ENCODE measurements around the gene SHROOM2. TPM values are rescaled to one million over a fixed set of nuclear protein-coding genes. Genes with fewer than 3 reads are reported as not detected.
"Not testable (repeated sequence)": the region's sequence is repeated elsewhere in the genome, so short reads cannot be mapped to it uniquely, and the experiment has no call there.

Gene SHROOM2
- total RNA-seq, 5 donors from 2014 or later (not counting 1 experiment from before 2014, with no cell fraction given) = 0.03 to 0.06 TPM; not detected in 3

- DNase-seq = no peak
- no peak overlapping the region for H3K27ac ChIP-seq (ENCODE audit: low read length)
- WGBS (ENCODE audit: insufficient coverage) = no CpG with 5 or more reads among the region's 7 CpGs
Measured at GRCh38 chrX:9805956-9806355, 19.7 kb downstream of the SHROOM2 start.

GRCh38 chrX:9807355-9808182 is 21.3 kb downstream of the SHROOM2 start:
- CTCF ChIA-PET = no interaction called here
- ATAC-seq (replicated peaks in 1 of 4) = no peak
- no peak overlapping the region for H3K4me3 ChIP-seq (ENCODE audit: control insufficient read depth in 1 of 2, extremely low read depth in 1 of 2, low read length in 1 of 2)
- H3K27me3 ChIP-seq (replicated peaks in 1 of 2; ENCODE audit: control insufficient read depth in 2 of 2, extremely low read depth in 1 of 2, insufficient read depth in 2 of 2, low read length in 1 of 2) = no peaks in the 10 kb centered on the region
- Mint-ChIP-seq H3K27me3 (peaks cover 0 to 4% of the 10 kb centered on the region in 2 donors), H3K36me3 (no peaks in the 10 kb centered on the region), H3K27ac (no peak overlapping the region), H3K9me3 (no peaks in the 10 kb centered on the region), H3K4me1 (no peaks in the 10 kb centered on the region), H3K4me3 (no peak overlapping the region)
- 65% methylated on average over 4 of the region's 14 CpGs for WGBS (ENCODE audit: insufficient coverage)
- POLR2A ChIA-PET = no interaction called here
- no peaks in the 10 kb centered on the region for H3K36me3 ChIP-seq (ENCODE audit: control insufficient read depth in 2 of 2, extremely low read depth in 1 of 2, insufficient read depth in 1 of 2, low read length in 1 of 2)
- H3K9me3 ChIP-seq = no peaks in the 10 kb centered on the region
- no peak overlapping the region for H3K27ac ChIP-seq (ENCODE audit: low read length)
- no peaks in the 10 kb centered on the region for H3K4me1 ChIP-seq (ENCODE audit: control insufficient read depth in 1 of 2, extremely low read depth in 1 of 2, insufficient read depth in 2 of 2, low read length in 2 of 2)
- DNase-seq = no peak

More at GRCh38 chrX:9805956-9806355, 19.7 kb downstream of the SHROOM2 start:
- no peak overlapping the region for H3K4me3 Mint-ChIP-seq
- ChIA-PET CTCF (interaction anchor here in 1 of 2 donors (0.6 kb wide), 2 partner anchors 708 to 907 kb away, joined by 3 to 6 read pairs; no protein-coding TSS in a partner anchor), POLR2A (no interaction called here)
- Histone ChIP-seq H3K9me3 (no peaks in the 10 kb centered on the region), H3K4me1 (ENCODE audit: control insufficient read depth in 1 of 2, extremely low read depth in 1 of 2, insufficient read depth in 2 of 2, low read length in 2 of 2) (no peaks in the 10 kb centered on the region), H3K27me3 (replicated peaks in 1 of 2; ENCODE audit: control insufficient read depth in 2 of 2, extremely low read depth in 1 of 2, insufficient read depth in 2 of 2, low read length in 1 of 2) (no peaks in the 10 kb centered on the region), H3K36me3 (ENCODE audit: control insufficient read depth in 2 of 2, extremely low read depth in 1 of 2, insufficient read depth in 1 of 2, low read length in 1 of 2) (no peaks in the 10 kb centered on the region), H3K4me3 (ENCODE audit: control insufficient read depth in 1 of 2, extremely low read depth in 1 of 2, low read length in 1 of 2) (no peak overlapping the region)
- H3K27ac Mint-ChIP-seq = no peak overlapping the region
- ATAC-seq (replicated peaks in 1 of 4) = no peak
- H3K9me3 Mint-ChIP-seq = no peaks in the 10 kb centered on the region
- H3K36me3 Mint-ChIP-seq = no peaks in the 10 kb centered on the region
- H3K27me3 Mint-ChIP-seq = peaks cover 0 to 5% of the 10 kb centered on the region in 2 donors
- no peaks in the 10 kb centered on the region for H3K4me1 Mint-ChIP-seq

GRCh38 chrX:9809876-9810275 is 23.6 kb downstream of the SHROOM2 start:
- H3K9me3 Mint-ChIP-seq; ATAC-seq (replicated peaks in 1 of 4); POLR2A ChIA-PET; H3K36me3 ChIP-seq (ENCODE audit: control insufficient read depth in 2 of 2, extremely low read depth in 1 of 2, insufficient read depth in 1 of 2, low read length in 1 of 2); H3K4me3 Mint-ChIP-seq; H3K27me3 ChIP-seq (replicated peaks in 1 of 2; ENCODE audit: control insufficient read depth in 2 of 2, extremely low read depth in 1 of 2, insufficient read depth in 2 of 2, low read length in 1 of 2); DNase-seq; H3K27ac ChIP-seq (ENCODE audit: low read length); H3K36me3 Mint-ChIP-seq; H3K4me3 ChIP-seq (ENCODE audit: control insufficient read depth in 1 of 2, extremely low read depth in 1 of 2, low read length in 1 of 2); H3K27me3 Mint-ChIP-seq; CTCF ChIA-PET; H3K4me1 ChIP-seq (ENCODE audit: control insufficient read depth in 1 of 2, extremely low read depth in 1 of 2, insufficient read depth in 2 of 2, low read length in 2 of 2); H3K27ac Mint-ChIP-seq; H3K9me3 ChIP-seq; H3K4me1 Mint-ChIP-seq: not testable (repeated sequence)
- no CpG with 5 or more reads among the region's 5 CpGs for WGBS (ENCODE audit: insufficient coverage)

GRCh38 chrX:9811086-9811485 is 24.9 kb downstream of the SHROOM2 start:
- H3K36me3 ChIP-seq (ENCODE audit: control insufficient read depth in 2 of 2, extremely low read depth in 1 of 2, insufficient read depth in 1 of 2, low read length in 1 of 2); DNase-seq; CTCF ChIA-PET; H3K9me3 ChIP-seq; ATAC-seq (replicated peaks in 1 of 4); H3K4me1 ChIP-seq (ENCODE audit: control insufficient read depth in 1 of 2, extremely low read depth in 1 of 2, insufficient read depth in 2 of 2, low read length in 2 of 2); H3K4me3 ChIP-seq (ENCODE audit: control insufficient read depth in 1 of 2, extremely low read depth in 1 of 2, low read length in 1 of 2); H3K27me3 ChIP-seq (replicated peaks in 1 of 2; ENCODE audit: control insufficient read depth in 2 of 2, extremely low read depth in 1 of 2, insufficient read depth in 2 of 2, low read length in 1 of 2); H3K27ac Mint-ChIP-seq; H3K9me3 Mint-ChIP-seq; H3K4me1 Mint-ChIP-seq; H3K36me3 Mint-ChIP-seq; POLR2A ChIA-PET; H3K27ac ChIP-seq (ENCODE audit: low read length); H3K4me3 Mint-ChIP-seq: not testable (repeated sequence)
- peaks cover 2 to 11% of the 10 kb centered on the region in 2 donors for H3K27me3 Mint-ChIP-seq
- no CpG with 5 or more reads among the region's 3 CpGs for WGBS (ENCODE audit: insufficient coverage)

GRCh38 chrX:9816084-9816700 is 30.0 kb downstream of the SHROOM2 start:
- Mint-ChIP-seq H3K4me3 (no peak overlapping the region), H3K4me1 (no peaks in the 10 kb centered on the region), H3K27me3 (peaks cover 11 to 17% of the 10 kb centered on the region in 2 donors), H3K9me3 (no peaks in the 10 kb centered on the region), H3K27ac (no peak overlapping the region), H3K36me3 (no peaks in the 10 kb centered on the region)
- Histone ChIP-seq H3K9me3 (no peaks in the 10 kb centered on the region), H3K27me3 (replicated peaks in 1 of 2; ENCODE audit: control insufficient read depth in 2 of 2, extremely low read depth in 1 of 2, insufficient read depth in 2 of 2, low read length in 1 of 2) (peaks cover 0 to 4% of the 10 kb centered on the region in 2 experiments), H3K4me1 (ENCODE audit: control insufficient read depth in 1 of 2, extremely low read depth in 1 of 2, insufficient read depth in 2 of 2, low read length in 2 of 2) (no peaks in the 10 kb centered on the region), H3K27ac (ENCODE audit: low read length) (no peak overlapping the region), H3K36me3 (ENCODE audit: control insufficient read depth in 2 of 2, extremely low read depth in 1 of 2, insufficient read depth in 1 of 2, low read length in 1 of 2) (no peaks in the 10 kb centered on the region), H3K4me3 (ENCODE audit: control insufficient read depth in 1 of 2, extremely low read depth in 1 of 2, low read length in 1 of 2) (no peak overlapping the region)
- ChIA-PET POLR2A (no interaction called here), CTCF (no interaction called here)
- DNase-seq (no peak), ATAC-seq (replicated peaks in 1 of 4) (no peak)
- 27% methylated on average over 3 of the region's 10 CpGs for WGBS (ENCODE audit: insufficient coverage)

- H3K4me1 ChIP-seq (ENCODE audit: control insufficient read depth in 1 of 2, extremely low read depth in 1 of 2, insufficient read depth in 2 of 2, low read length in 2 of 2) = no peaks in the 10 kb centered on the region
- ATAC-seq (replicated peaks in 1 of 4) (no peak), DNase-seq (no peak)
- Mint-ChIP-seq H3K27me3 (peaks cover 15 to 18% of the 10 kb centered on the region in 2 donors), H3K4me1 (no peaks in the 10 kb centered on the region), H3K9me3 (no peaks in the 10 kb centered on the region), H3K36me3 (no peaks in the 10 kb centered on the region), H3K4me3 (no peak overlapping the region), H3K27ac (no peak overlapping the region)
- no peaks in the 10 kb centered on the region for H3K36me3 ChIP-seq (ENCODE audit: control insufficient read depth in 2 of 2, extremely low read depth in 1 of 2, insufficient read depth in 1 of 2, low read length in 1 of 2)
- H3K9me3 ChIP-seq = no peaks in the 10 kb centered on the region
- WGBS (ENCODE audit: insufficient coverage) = no CpG with 5 or more reads among the region's 7 CpGs
- ChIA-PET CTCF (no interaction called here), POLR2A (interaction anchor here in 1 of 2 donors (0.6 kb wide), 1 partner anchor 1629 kb away, joined by 3 read pairs; no protein-coding TSS in a partner anchor)
- no peak overlapping the region for H3K27ac ChIP-seq (ENCODE audit: low read length)
- peaks cover 0 to 7% of the 10 kb centered on the region in 2 experiments for H3K27me3 ChIP-seq (replicated peaks in 1 of 2; ENCODE audit: control insufficient read depth in 2 of 2, extremely low read depth in 1 of 2, insufficient read depth in 2 of 2, low read length in 1 of 2)
- no peak overlapping the region for H3K4me3 ChIP-seq (ENCODE audit: control insufficient read depth in 1 of 2, extremely low read depth in 1 of 2, low read length in 1 of 2)
Measured at GRCh38 chrX:9821572-9821971, 35.3 kb downstream of the SHROOM2 start.
